ENCODE data around the gene RFNG.

The RFNG gene

GRCh38 chr17:82012640-82013295, 38.8 kb downstream of the RFNG start:
- DNase-seq, result no peak

GRCh38 chr17:82012261-82012639, 39.4 kb downstream of the RFNG start:
- no peak for DNase-seq

DNA sequence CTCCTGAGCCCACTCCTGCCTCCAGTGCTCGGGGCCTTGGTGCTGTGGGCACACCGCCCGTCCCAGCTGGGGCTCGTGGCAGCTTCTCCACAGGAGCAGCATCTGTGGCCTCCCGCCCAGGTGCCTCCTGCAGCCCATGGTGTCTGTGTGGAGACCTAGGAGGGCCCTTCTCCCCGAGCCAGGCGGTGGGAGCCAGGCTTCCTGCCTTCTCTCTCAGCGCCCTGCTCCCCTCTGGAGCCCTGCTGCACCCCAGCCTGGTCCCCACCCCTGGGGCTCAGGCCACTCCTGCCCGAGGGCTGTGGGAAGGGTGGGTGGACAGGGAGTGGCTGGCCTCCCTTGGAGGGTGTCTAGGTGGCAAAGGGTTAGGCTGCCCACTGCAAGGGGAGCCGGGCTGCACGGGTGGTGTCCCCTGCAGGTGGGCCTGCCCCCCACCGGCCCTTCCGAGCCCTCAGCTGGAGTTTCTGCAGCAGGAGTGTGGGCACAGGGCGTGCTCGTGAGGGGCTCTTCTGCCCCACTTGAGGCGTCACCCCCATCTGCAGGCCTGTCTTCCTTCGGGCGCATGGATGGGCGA, 39.9 kb downstream of the RFNG start:
- DNase-seq, result no peak

GRCh38 chr17:82010575-82011525, 40.8 kb downstream of the RFNG start:
- DNase-seq, result no peak

DNA sequence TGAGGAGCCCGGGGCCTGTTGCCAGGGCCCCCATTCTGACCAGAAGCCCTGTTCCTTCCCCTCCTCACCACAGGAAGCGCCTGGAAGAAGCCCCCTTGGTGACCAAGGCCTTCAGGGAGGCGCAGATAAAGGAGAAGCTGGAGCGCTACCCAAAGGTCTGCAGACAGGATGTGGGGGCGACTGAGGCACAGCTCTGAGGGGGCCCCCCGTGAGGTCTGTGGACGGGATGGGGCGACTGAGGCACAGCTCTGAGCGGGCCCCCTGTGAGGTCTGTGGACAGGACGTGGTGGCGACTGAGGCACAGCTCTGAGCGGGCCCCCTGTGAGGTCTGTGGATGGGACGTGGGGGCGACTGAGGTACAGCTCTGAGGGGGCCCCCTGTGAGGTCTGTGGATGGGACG, 42.2 kb downstream of the RFNG start:
- no peak for DNase-seq

DNA sequence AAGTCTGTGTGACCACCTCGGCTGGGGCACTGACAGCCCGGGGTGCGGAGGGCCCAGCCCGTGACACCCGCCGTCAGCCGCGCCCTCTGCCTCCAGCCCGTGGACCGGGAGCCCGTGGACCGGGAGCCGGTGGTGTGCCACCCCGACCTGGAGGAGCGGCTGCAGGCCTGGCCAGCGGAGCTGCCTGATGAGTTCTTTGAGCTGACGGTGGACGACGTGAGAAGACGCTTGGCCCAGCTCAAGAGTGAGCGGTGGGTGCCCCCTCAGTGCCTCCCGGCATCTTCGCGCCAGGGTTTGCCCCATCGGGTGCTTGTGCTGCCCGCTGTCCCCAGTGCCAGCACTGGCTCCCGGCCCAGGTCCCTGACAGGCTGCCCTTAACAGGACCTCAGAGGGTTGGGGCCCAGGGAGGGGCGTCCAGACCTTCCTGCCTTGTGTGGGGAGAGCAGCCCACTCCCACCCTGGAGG, 42.6 kb downstream of the RFNG start:
- DNase-seq, result no peak

DNA sequence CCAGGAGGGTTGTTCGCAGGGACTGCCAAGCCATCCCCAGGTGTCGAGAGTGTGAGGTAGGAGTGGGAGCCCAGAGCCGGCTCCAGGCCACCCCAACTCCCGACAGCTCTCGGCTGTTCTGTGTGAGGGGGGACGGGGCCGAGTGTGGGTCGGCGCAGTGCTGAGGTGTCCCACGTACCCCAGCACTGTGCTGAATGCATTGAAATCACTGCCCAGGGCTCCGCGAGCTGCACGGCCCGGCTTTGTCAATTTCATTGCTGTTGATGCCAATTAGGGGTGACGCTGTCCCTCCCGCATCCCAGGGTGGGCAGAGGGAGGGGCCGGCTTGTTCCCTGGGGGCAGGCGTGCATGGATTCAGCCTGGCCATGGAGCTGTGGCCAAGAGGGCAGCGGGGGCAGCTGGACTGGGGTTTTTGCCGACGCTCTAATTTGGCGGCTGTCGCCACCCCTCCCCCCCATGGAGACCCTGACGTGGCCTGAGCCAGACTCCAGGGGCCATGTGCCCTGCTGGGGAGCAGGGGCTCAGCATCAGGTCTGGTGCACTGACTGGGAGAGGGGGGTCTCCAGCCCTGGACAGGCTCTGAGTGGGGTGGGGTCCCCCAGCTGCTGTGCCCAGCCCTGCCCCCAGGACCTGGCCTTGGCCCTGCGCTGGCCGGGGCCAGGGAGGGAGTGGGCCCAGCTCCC, 43.2 kb downstream of the RFNG start:
- no peak for DNase-seq

- no peak for DNase-seq
Observed at GRCh38 chr17:82007495-82008257, 43.9 kb downstream of the RFNG start.

- DNase-seq, result no peak
Observed at GRCh38 chr17:82007228-82007494, 44.5 kb downstream of the RFNG start.

GRCh38 chr17:82006468-82007227, 45.0 kb downstream of the RFNG start:
- DNase-seq, result no peak

DNA sequence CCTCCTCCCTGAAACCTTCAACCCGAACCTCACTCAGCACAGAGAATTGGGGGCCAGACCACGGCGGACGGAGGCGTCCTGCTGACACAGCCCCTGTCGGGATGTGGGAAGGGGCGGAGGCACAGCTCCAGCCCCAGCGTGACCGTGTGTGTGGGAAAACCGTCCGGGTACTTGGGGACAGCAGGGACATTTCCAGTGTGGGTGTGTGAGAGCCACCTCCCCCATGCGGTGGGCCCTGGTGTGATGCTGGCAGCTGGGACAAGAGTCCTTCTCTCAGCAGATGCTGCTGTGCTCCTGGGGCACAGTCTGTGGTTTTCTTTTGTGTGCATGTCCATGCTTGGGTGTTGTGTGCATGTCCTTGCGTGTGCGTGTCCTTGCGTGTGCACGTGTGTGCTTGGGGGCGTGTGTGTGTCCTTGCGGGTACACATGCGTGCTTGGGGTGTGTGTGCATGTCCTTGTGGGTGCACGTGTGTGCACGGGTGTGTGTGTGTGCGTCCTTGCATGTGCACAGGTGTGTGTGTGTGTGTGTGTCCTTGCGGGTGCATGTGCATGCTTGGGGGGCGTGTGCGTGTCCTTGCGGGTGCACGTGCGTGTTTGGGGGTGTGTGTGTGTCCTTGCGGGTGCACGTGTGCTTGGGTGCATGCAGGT, 45.8 kb downstream of the RFNG start:
- DNase-seq, result no peak

- no peak for DNase-seq
Observed at GRCh38 chr17:82004517-82005455, 46.8 kb downstream of the RFNG start.

DNA sequence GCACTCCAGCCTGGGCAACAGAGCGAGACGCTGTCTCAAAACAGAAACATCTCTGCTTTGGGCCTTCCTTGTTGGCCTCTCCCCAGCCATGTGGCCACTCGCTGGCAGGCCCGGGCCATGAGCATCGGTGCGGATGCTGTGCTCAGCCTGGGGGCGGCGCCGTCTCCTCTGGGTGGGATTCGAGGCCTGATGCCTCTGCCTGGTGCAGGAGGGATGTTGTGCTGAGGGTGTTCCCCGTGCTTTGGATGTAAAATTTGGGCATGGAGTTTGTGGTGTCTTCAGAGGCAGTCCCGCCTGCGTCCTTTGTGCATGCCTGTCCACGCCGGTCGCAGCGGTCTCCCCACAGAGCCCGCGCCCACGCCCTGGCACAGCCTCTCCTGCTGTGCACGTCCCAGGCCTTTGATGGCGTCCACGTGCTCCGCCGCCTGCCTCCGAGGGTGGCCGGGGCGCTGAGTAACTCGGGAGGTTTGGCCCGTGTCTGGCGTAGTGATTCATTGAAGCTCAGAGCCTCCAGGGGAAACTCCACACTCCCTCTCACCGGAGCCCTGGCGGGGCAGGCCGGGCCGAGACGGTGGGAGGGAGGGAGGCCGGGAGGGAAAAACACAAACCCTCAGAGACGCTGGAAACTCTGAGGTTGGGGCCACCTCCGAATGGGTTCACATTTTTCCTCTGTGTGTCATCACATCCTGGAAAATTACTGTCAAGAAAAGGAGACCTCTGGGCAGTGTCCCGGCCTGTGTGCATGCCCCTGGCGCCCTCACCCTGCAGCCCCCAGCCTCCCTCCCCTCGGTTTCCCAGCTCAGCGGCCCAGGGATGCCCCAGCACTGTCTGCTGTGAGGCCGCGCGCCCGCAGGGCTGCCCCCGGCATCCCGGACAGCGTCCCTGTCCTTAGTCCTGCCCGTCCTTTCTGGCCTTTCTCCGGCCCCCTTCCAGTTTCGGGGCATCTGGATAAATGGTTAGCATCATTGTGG, 47.9 kb downstream of the RFNG start:
- DNase-seq, result no peak

DNA sequence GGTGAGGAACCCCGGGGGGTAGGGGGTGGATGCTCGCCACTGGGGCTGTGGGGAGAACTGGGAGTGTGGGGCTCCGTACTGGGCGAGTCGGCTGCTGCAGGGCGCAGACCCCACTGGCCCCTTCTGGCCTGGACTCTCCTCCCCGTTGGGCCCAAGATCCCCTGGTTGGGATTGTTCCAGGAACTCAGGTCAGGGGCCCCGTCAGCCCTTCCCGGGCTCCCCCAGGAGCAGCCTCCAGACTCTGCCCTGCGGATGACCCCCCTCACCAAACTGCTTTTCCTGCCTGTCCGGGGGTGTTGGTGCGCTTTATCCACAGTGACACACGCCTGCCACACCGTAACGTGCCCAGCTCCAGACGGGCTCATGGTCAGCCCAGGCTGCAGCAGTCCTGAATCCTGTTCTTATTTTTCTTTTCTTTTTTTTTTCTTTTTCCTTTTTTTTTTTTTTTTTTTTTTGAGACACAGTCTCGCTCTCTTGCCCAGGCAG, 50.0 kb downstream of the RFNG start:
- DNase-seq, result no peak

- DNase-seq, result no peak
Observed at GRCh38 chr17:82000803-82001570, 50.6 kb downstream of the RFNG start.

DNA sequence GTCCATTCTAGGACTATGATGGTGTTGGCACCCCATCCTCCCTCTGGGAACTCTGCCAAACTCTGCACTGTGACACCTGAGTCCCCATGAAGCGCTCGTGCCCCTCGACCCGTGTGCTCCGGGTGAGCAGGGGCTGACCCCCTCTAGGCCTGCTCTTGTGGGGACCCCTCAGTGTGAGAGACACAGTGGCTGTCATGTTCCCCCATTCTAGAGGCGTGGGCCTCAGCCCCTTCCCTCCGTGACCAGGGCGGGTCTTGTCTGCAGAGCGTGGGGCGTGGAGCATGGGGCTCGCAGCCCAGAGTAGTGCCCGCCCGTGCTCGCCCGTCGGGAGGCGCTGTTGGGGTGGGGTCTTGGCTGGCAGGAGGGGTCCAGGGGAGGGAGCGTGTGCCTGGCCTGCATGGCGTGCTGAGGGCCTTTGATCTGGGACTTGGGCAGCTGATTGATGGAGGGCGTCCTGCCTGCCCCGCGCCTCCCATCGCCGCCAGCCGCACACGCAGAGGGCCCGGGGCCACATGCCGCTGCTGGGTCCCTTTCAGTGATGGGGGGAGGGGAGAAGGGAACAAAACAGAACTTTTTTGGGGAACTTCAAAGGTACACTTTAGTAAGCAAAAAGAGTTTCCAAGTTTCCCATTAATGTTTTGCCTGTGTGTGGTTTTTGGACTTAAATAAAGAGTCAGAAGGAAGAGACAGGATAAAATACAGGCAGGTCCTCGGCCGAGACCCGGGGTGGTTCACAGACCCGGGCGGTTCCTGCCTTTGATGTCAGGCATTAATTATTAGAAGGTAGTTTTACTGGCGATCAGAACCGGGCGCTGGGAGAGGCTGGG, 51.4 kb downstream of the RFNG start:
- no peak for DNase-seq

DNA sequence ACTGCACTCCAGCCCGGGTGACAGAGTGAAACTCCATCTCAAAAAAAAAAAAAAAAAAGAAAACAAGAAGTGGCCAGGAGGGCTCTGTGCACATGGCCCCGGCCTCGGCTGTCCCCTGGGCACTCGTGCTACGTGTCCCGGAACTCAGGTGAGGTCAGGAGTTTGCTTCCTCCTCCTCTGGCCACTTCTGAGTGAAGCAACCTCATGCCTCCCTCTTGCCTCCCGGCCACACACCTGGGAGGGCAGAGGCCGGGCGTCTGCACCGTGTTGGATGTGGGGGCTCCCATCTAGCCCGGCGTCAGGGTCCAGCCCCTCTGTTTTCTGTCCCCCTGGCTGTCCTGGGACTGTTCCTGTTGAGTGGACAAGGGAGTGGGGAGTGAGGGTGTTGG, 52.0 kb downstream of the RFNG start:
- no peak for DNase-seq
